Measurements from ENCODE around the gene MAP3K5.
"Not testable (repeated sequence)": the region's sequence is repeated elsewhere in the genome, so short reads cannot be mapped to it uniquely, and the experiment has no call there.

The MAP3K5 gene

GRCh38 chr6:136793363-136793762, 1.1 kb upstream of the MAP3K5 start:
- DNase-seq (ENCODE audit: low spot score) = no peak

GRCh38 chr6:136792095-136792409, 225 bp downstream of the MAP3K5 start:
- DNase-seq (ENCODE audit: low spot score) = peak; percentile 51

- DNase-seq (ENCODE audit: low spot score) = no peak
Measured at GRCh38 chr6:136791296-136792094, 782 bp downstream of the MAP3K5 start.

GRCh38 chr6:136790411-136791295, 1.6 kb downstream of the MAP3K5 start:
- no peak for DNase-seq (ENCODE audit: low spot score)

GRCh38 chr6:136789440-136789839, 2.8 kb downstream of the MAP3K5 start:
- not testable (repeated sequence) for DNase-seq (ENCODE audit: low spot score)

- peak; percentile 46 for DNase-seq (ENCODE audit: low spot score)
Measured at GRCh38 chr6:136788069-136788902, 4.0 kb downstream of the MAP3K5 start.

- no peak for DNase-seq (ENCODE audit: low spot score)
Measured at GRCh38 chr6:136787726-136788068, 4.6 kb downstream of the MAP3K5 start.

GRCh38 chr6:136786658-136787057, 5.6 kb downstream of the MAP3K5 start:
- no peak for DNase-seq (ENCODE audit: low spot score)

- peak; percentile 78 for DNase-seq (ENCODE audit: low spot score)
Measured at GRCh38 chr6:136784910-136785746, 7.1 kb downstream of the MAP3K5 start.

GRCh38 chr6:136784271-136784664, 8.0 kb downstream of the MAP3K5 start:
- DNase-seq (ENCODE audit: low spot score) = no peak

GRCh38 chr6:136783495-136784270, 8.6 kb downstream of the MAP3K5 start:
- no peak for DNase-seq (ENCODE audit: low spot score)

- DNase-seq (ENCODE audit: low spot score) = no peak
Measured at GRCh38 chr6:136783021-136783420, 9.3 kb downstream of the MAP3K5 start.

GRCh38 chr6:136782021-136782770, 10.1 kb downstream of the MAP3K5 start:
- peak; percentile 65 for DNase-seq (ENCODE audit: low spot score)

GRCh38 chr6:136780972-136781371, 11.3 kb downstream of the MAP3K5 start:
- DNase-seq (ENCODE audit: low spot score) = no peak

- no peak for DNase-seq (ENCODE audit: low spot score)
Measured at GRCh38 chr6:136779682-136780081, 12.6 kb downstream of the MAP3K5 start.

- no peak for DNase-seq (ENCODE audit: low spot score)
Measured at GRCh38 chr6:136777651-136778050, 14.6 kb downstream of the MAP3K5 start.

GRCh38 chr6:136775548-136775947, 16.7 kb downstream of the MAP3K5 start:
- no peak for DNase-seq (ENCODE audit: low spot score)

GRCh38 chr6:136775081-136775480, 17.2 kb downstream of the MAP3K5 start:
- no peak for DNase-seq (ENCODE audit: low spot score)

- DNase-seq (ENCODE audit: low spot score) = no peak
Measured at GRCh38 chr6:136774228-136775041, 17.8 kb downstream of the MAP3K5 start.
